Fibroblast of the conjunctiva (primary cell): Measurements from ENCODE around the gene WWOX.

Source experiments
- DNase-seq: peaks from one replicate; pipeline ENCODE4 v3.0.0-alpha.2; 2010; ENCODE audit warnings: low read depth

The WWOX gene

GRCh38 chr16:78693496-78693895 is 594.0 kb downstream of the WWOX start:
- DNase-seq: no peak

- DNase-seq: no peak
Measured at GRCh38 chr16:78694414-78694813, 595.0 kb downstream of the WWOX start.

DNA sequence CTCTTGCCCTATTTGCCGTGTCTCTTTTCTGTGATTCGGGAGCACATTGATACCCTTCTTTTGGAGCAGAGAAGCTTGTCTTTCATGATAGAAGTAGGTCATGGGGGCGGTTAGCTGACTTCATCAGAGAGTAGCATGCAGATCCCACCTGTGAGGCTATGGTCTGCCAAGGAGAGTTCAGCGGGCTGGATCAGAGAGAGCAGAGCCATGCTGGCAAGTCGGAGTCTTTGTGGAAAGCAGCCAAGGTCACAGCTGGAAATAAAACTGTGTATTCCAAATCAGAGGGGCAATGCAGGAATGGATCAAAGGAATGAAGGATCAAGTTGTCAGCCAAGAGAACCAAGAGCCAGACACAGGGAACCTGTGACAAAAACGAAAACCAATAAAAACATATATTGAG is 595.9 kb downstream of the WWOX start:
- no peak for DNase-seq

DNA sequence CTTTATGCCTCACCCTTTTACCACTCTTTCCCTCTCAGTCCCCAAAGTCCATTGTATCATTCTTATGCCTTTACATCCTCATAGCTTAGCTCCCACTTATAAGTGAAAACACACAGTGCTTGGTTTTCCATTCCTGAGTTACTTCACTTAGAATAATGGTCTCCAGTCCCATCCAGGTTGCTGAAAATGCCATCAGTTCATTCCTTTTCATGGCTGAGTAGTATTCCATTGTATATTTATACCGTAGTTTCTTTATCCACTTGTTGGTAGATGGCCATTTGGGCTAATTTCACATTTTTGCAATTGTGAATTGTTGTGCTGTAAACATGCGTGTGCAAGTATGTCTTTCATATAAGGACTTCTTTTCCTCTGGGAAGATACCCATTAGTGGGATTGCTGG is 597.3 kb downstream of the WWOX start:
- no peak for DNase-seq

DNA sequence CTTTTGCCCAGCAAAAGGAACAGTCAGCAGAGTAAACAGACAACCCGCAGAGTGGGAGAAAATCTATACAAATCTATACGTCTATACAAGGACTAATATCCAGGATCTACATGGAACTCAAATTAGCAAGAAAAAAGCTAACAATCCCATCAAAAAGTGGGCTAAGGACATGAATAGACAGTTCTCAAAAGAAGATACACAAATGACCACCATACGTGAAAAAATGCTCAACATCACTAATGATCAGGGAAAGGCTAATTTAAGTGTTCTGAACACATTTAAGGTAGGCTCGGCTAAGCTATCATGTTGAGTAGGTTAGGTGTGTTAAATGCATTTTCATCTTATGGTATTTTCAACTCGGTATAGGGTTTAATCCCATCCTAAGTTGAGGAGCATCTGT is 598.0 kb downstream of the WWOX start:
- DNase-seq: no peak

- no peak for DNase-seq
Measured at GRCh38 chr16:78703936-78704335, 604.5 kb downstream of the WWOX start.

DNA sequence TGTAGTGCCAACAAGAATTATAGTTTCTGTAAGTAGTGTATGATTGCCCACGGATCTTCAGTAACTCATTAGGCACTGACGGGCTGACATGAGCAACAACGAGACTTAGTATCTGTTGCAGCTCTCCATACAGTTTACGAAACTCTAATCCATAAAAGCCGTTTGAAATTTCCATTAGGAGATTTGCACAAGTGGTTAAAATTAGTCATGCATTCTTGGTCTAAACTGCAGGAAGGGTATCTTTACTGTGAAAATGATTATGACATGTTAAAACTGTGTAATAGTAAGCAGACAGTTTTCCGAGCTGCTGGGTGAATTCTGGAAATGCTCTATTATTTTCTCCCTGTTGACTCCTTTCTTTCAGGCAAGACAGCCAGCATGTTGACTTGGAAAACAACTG is 605.0 kb downstream of the WWOX start:
- no peak for DNase-seq

DNA sequence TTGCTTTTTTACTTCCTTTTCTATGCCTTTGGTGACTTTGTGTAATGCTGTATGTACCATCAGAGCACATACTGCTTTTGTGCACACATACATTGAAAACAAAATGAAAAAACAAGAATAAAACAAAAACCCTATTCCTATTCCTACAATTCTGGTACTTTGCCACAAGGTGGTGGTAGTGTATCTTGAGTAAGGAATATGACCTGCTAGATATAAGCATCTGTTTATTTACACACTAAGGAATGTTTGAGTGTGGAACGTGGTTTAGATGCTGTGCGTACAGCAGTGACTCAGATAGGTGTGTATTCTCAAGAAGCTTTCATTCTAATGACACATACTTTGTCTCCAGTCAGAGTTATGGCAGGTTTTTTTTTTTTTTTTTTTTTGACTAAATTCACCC is 606.2 kb downstream of the WWOX start:
- DNase-seq: no peak

GRCh38 chr16:78706637-78707036 is 607.2 kb downstream of the WWOX start:
- DNase-seq: no peak

GRCh38 chr16:78709137-78709884 is 609.9 kb downstream of the WWOX start:
- no peak for DNase-seq

- DNase-seq: no peak
Measured at GRCh38 chr16:78715106-78715505, 615.7 kb downstream of the WWOX start.

DNA sequence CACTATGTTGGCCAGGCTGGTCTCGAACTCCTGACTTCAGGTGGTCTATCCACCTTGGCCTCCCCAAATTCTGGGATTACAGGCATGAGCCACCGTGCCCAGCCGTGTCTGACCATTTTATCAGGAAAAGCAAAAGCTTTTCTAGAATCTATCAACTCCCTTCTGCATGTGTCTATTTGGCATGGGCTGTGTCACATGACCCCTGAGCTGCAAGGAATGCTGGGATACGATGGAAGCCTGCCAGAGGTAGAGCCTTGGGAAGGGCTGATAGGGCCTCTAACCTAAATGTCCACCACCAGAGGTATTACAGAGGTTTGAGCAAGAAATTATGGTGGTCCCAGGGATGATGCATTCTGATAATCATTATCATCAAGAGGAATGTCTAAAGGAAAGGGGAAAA is 616.2 kb downstream of the WWOX start:
- DNase-seq: no peak

DNA sequence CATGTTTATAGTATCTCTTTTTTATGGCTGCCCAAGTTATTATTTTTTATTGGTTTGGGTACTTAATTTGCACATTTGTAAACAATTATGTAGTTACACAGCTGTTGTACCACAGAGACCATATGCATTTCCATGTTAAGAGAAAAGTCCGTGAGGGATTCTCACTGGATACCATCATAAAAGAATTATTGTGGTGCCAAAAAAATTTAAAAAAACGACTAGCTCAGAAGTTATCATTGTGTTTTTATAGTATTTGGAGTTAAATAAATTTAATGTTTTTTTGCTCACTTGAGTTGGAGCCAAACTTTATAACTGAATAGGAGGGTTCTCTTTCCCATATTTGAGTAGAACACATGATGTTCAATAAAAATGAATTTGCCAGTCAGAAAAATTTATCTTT is 618.7 kb downstream of the WWOX start:
- no peak for DNase-seq

- DNase-seq: no peak
Measured at GRCh38 chr16:78720416-78720815, 621.0 kb downstream of the WWOX start.

GRCh38 chr16:78727536-78727935 is 628.1 kb downstream of the WWOX start:
- DNase-seq: no peak

DNA sequence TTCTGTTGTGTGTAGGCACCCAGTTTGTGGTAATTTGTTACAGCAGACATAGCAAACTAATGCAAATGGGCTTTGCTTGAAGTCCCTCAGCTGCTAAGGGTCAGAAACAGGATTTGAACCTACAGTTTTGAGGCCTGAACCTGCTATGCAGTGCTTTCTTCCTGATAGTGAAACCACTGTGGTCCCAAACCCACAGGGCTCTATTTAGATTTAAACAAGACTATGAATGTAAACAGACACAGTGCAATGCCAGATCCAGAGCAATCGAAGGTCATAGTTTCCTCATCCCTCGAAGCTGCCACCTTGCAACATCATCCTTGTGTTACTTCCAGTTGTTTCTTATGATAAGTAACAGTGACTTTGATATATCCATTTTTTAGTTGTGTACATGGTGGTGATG is 630.2 kb downstream of the WWOX start:
- DNase-seq: no peak

DNA sequence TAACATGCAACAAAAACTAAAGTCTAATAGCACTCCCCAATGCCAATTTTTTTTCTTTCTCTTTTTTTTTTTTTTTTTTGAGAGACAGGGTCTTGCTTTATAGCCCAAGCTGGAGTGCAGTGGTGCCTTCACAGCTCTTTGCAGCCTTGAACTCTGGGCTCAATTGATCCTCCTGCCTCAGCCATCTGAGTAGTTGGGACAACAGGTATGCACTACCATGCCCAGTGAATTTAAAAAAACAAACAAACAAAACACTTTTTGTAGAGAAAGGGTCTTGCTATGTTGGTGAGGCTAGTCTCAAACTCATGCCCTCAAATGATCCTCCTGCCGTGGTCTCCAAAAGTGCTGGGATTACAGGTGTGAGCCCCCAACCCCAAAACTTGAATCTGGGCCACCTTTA is 632.3 kb downstream of the WWOX start:
- DNase-seq: no peak

- DNase-seq: no peak
Measured at GRCh38 chr16:78732696-78733095, 633.2 kb downstream of the WWOX start.

GRCh38 chr16:78735337-78735736 is 635.9 kb downstream of the WWOX start:
- DNase-seq: no peak

DNA sequence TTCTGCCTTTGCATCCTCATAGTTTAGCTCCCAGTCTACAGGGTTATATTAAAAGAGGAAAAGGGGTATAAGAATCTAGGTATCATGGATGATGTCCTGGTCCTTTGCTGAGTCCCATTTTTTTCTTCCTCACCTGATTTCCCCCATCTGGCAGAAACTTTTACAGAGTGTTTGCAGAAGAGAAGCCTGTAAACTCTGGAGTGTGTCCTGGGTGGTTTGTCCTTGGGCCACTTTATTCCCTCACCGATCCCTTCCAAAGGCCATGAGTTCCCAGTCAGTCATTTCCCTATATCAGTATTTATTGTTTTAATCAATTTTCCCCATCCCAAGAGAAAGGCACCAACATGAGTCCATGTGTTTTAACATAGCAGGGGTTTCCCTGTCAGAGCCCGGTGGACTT is 638.2 kb downstream of the WWOX start:
- DNase-seq: no peak

GRCh38 chr16:78738557-78738956 is 639.1 kb downstream of the WWOX start:
- DNase-seq: no peak

DNA sequence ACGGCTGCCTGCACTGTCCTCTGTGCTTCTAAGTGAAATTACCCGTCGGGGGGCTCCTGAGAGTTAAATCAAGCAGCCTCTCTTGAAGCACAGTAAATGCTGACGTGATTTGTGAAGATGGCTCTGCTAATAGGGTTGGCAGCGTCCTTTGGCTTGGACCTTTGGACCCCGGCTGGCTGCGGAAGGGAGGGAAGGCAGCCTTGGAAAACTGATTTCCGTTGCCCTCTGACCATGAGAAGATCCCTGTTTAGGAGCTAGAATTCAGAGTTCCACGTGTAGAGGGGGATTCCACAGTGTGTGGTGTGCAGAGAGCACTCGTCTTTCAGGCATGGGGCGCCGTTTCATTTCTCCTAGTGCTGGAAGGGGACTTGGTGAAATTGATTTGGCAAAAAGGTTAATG is 640.8 kb downstream of the WWOX start:
- DNase-seq: no peak

DNA sequence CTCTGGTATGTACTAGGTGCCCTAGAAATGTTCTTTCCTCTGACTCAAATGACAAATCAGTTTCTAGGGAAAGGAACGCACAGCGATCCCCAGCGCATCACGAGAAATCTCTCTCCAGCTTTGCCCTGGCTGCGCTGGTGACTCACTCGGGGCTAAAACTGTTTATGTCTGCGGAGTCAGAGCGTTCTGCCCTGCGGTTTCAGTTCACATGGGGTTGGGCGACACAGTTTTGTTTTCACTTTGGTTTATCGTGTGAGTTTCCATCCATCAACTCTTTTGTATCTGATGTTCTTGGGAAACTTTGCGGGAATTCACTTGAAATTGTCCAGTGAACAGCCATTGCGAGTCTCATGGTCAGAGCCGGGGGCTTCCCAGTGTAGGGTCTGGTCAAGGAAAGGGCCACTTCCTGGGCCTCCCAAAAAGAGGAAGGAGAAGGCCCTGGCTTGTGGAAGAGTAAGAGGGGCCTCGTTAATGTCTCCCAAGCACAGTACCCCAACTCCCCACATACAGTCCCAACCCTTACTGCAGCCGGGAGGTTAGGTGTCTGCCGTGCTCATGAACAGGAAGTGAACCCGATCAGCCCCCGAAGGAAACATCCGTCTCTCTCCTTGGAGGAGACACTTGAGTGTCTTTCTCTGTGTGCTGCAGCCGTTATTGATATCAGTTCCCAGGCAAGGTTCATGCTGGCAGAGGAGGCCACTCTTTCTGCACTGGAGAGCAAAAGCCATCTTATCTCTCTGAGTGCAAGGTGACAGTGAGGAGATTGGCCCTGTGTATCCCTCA is 643.2 kb downstream of the WWOX start:
- DNase-seq: no peak

DNA sequence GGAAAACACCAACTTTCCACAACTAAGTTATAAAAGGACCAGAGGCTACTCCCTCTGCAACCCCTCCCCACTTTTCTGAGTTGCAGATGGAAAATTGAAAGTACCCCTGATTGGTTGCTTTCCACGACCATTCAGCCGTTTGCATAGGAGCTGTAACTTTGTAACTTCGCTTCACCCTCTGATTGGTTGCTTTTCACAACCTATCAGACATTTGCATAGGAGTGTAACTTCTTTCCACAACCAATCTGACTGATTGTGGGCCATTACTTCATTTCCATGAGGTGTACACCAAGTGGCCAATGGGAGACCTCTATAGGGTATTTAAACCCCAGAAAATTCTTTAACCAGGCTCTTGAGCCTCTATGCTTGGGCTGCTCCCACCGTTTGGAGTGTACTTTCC is 644.1 kb downstream of the WWOX start:
- DNase-seq: no peak
